HG03045 (cell line): ENCODE data around the gene NEFH.

Source experiments
- ATAC-seq: cut with Tn5 transposase; IDR thresholded peaks from one replicate; pipeline ENCODE4 v1.9.1; 2021; ENCODE audit warnings: mild to moderate bottlenecking, moderate library complexity; ENCODE audit not compliant: unreplicated experiment

NEFH gene

GRCh38 chr22:29459773-29460172 is 20.2 kb upstream of the NEFH start:
- ATAC-seq: no peak

- no peak for ATAC-seq
Measured at GRCh38 chr22:29461263-29461662, 18.8 kb upstream of the NEFH start.

GRCh38 chr22:29463629-29464028 is 16.4 kb upstream of the NEFH start:
- no peak for ATAC-seq

DNA sequence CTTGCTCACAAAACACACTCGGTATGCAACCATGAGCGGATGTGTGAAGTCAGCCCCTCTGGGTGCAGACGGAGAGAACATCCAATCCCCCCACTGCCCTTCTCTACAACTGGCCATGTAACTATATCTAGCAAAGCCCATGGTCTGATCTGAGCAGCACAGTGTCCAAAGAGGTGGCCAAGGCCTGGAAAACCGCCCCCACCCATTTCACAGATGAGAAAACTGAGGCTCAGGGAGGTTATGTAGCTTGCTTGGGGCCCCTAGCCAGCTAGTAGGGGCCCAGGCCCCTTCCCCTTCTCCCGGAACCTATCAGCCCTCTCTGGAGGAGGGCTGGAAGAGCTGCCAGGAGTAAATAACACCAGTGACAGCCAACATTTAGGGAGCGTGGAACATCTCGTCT is 15.4 kb upstream of the NEFH start:
- no peak for ATAC-seq

GRCh38 chr22:29469755-29470154 is 10.3 kb upstream of the NEFH start:
- ATAC-seq: no peak

- no peak for ATAC-seq
Measured at GRCh38 chr22:29470159-29470855, 9.7 kb upstream of the NEFH start.

- no peak for ATAC-seq
Measured at GRCh38 chr22:29473001-29473400, 7.0 kb upstream of the NEFH start.

DNA sequence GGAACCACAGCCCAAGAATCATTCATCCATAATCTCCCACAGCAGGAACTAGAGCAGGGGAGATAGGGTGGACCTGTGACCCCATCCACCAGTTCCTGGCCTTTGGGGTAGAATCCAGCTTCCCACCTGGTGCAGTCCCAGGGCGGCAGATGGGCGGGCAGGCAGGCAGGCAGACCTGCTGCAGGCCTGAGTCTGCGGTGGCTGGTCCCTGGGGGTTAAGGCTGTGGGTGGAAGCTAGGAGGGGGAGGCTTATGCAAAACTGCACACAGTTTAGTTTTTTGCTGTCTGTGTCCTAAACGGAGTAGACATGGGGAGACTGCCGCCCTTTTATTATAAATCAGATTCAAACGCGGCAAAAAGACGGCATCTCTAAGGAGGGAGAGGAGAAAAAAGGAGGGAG is 4.5 kb upstream of the NEFH start:
- ATAC-seq: no peak

- no peak for ATAC-seq
Measured at GRCh38 chr22:29476116-29476515, 3.9 kb upstream of the NEFH start.

DNA sequence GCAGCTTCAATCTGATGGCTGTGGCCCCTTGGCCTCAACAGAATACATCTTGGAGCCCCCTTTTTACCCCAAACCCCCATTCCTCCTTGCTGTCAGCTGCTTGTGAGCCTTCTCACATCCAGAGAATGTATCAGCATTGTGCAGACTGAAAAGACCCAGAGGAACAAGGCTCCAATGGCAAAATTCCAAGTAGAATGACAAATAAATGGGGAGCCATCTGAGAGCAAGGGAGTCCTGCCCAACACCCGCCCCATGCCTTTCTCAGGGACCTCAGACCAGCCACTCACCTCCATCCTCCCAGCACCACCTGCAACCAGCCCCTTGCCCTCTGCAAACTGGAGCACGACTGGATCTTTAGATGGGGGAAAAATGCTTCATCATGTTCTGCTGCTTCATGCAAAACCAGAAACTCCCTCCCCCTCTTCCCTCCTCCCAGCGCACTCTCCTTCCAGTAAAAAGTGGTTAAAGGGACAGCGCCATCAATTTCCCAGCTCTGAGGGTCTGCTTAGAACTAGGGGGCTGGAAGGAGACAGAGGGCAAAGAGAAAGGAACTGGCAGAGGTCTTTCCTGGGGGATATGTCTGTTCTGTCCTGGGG is 2.2 kb upstream of the NEFH start:
- no peak for ATAC-seq

DNA sequence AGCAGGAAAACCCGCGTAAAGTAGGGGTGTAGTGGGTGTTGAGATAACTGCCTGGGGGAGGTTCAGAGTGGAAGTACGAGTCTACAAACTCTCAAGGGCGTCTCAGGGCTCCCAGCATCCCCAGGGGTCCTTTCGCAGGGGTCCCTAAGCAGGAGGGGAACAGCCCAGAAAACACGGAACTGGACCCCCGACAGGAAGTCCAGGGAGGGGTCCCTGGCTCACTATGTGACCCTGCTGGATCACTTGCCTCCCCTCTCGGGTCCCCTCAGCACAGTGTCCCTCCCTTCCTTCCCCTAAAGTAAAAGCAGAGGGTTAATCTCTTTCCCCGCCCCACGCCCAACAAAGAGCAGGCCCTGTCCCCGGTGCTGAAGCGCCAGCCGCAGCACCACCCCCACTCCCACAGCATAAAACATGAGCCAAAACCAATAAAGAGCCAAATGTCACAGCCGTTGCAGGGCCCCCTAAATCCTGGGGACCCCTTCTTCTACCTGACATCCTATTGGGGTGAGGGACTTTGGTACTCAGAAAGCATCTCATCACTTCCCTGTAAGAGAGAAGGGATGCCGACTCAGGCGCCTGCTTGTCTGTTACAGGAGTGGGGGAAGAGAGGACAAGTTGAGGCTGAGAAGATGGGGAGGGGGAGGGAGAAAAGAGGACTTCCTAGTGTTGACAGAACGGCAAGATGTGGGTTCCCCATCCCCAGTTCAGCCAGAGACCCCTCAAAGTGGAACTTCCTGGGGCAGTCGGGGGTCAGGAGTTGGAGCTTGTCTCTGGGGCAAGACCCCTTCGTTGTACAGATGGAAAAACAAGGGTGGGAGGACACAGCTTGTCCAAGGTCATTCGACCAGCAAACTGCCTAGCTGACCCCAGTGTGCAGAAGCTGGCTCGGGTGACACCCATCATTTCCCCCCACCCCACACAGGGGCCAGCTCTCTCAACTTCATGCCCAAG is 1.4 kb upstream of the NEFH start:
- no peak for ATAC-seq

GRCh38 chr22:29480262-29480511 is 169 bp downstream of the NEFH start:
- no peak for ATAC-seq

GRCh38 chr22:29480512-29481264 is 670 bp downstream of the NEFH start:
- no peak for ATAC-seq

DNA sequence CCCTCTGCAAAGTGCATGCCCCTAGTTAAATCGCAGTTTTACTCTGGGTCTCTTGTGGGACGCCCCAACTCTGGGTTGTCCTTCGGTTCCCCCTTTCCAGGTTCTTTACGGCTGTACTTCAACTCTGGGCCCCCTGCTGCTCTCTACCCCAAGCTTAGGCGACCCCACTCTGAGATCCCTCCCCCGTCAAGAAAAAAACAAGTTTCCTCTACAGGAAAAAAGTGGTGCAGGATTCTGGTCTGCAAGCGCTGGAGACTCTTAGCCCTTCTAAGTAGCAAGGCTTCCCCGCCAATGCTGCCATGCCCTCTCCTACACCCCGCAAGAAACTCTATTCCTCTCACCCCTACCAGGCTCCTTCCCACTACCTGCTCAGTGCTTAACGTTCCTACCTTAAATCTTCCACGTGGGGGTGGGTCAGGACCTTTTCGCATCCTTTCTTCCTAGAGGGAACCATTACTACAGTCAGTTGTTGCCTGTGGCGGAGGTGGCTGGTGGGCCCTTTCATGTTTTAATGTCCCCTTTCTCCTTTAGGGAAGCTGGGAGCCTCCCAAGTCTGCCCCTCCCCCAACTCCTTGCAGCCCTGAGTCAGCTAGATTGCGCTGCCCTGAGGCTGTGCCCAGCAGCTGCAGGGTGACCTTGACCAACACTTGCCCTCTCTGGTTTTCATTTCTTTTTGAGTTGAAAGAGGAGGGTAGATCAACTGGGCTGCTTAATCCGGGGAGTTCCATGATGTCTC is 1.4 kb downstream of the NEFH start:
- no peak for ATAC-seq

GRCh38 chr22:29482253-29482652 is 2.2 kb downstream of the NEFH start:
- no peak for ATAC-seq

GRCh38 chr22:29482726-29483125 is 2.7 kb downstream of the NEFH start:
- no peak for ATAC-seq

DNA sequence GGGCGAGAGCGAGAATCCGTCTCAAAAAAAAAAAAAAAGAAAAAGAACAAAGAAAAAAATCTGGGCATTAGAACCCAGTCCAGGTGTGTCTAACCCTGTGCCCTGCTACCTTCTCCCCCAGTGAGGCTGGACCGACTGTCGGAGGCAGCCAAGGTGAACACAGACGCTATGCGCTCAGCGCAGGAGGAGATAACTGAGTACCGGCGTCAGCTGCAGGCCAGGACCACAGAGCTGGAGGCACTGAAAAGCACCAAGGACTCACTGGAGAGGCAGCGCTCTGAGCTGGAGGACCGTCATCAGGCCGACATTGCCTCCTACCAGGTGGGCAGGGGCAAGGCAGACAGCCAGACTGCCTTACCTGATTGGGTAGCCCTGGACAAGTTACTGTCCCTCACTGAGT is 3.2 kb downstream of the NEFH start:
- no peak for ATAC-seq

DNA sequence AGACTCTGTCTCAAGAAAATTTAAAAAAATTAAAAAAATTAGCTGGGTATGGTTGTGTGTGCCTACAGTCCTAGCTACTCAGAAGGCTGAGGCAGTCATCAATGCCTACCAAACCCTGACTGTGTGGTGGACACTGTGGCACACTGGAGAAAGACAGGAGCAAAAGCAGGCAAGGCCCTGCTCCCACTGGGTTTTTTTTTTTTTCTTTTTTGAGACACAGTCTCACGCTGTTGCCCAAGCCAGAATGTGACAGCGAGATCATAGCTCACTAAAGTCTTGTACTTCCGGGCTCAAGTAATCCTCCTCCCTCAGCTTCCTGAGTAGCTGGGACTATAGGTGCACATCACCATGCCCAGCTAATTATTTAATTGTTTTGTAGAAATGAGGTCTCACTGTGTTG is 4.6 kb downstream of the NEFH start:
- ATAC-seq: no peak

DNA sequence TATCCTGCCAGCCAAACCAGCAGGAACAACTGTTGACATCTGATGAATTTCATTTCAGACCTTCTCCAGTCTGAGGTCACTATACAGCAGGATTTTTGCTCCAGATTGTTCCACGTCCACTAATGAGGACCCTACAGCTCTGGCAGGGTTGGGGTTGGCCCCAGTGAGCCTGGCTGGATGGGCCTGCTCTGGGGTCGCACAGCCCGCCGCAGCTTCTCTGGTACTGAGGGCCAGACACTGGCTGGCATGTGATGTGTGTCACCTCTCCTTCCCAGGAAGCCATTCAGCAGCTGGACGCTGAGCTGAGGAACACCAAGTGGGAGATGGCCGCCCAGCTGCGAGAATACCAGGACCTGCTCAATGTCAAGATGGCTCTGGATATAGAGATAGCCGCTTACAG is 5.4 kb downstream of the NEFH start:
- ATAC-seq: no peak

DNA sequence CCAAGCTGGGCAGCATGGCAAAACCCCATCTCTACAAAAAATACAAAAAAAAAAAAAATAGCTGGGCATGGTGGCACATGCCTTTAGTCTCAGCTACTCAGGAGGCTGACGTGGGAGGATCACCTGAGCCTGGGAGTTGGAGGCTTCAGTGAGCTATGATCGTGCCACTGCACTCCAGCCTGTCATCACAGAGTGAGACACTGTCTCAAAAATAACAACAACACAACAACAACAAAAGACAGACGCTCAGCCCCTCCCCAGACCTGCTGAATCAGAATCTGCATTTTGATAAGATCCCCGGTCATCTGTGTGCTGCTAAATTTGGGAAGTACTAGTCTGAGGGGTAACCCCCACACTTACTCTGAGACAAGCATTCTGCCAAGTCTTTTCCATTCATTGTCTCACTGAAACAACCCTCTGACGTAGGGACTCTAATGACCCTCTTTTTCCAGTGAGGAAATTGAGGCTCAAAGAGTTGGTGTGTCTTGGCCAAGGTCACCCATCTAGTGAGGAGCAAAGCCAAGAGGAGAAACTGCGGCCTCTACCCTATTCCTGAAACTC is 7.5 kb downstream of the NEFH start:
- no peak for ATAC-seq
